ENCODE measurements around the gene MOB1B.
A peak's percentile ranks its signal among the peaks of the same experiment; 100 is the strongest.

MOB1B gene

GRCh38 chr4:70945452-70946055 lies 43.4 kb downstream of the MOB1B start:
- Histone ChIP-seq H3K9ac (ENCODE audit: low read depth, low read length) (no peak overlapping the region), H3K4me1 (ENCODE audit: insufficient read depth, low read length) (peaks cover 7% of the 10 kb centered on the region), H3K36me3 (ENCODE audit: insufficient read depth, low read length) (no peaks in the 10 kb centered on the region), H3K4me2 (ENCODE audit: insufficient read depth, low read length) (no peak overlapping the region), H2AFZ (ENCODE audit: low read depth, low read length) (no peak overlapping the region), H4K20me1 (ENCODE audit: insufficient read depth, low read length) (peaks cover 15% of the 10 kb centered on the region; the same call in 1 of the 2 replicates), H3K27ac (ENCODE audit: low read length) (no peak overlapping the region), H3K9me3 (ENCODE audit: insufficient read depth, low read length, severe bottlenecking) (no peaks in the 10 kb centered on the region), H3K79me2 (ENCODE audit: insufficient read depth, low read length) (peaks cover 99% of the 10 kb centered on the region), H3K4me3 (ENCODE audit: low read depth in 1 of 2, low read length in 2 of 2) (no peak overlapping the region), H3K27me3 (ENCODE audit: insufficient read depth, low read length, poor library complexity) (no peaks in the 10 kb centered on the region)
- DNase-seq (no peak), ATAC-seq (ENCODE audit: insufficient read depth, low read depth) (no peak)
- TF ChIP-seq CTCF (IDR thresholded peaks at IDR 0.05; ENCODE audit: borderline replicate concordance, extremely low read depth, low read length, poor library complexity, severe bottlenecking) (no peak), EZH2 (IDR thresholded peaks at IDR 0.05; ENCODE audit: borderline replicate concordance, low read depth, low read length, severe bottlenecking) (no peak)

GRCh38 chr4:70946939-70947338 lies 44.8 kb downstream of the MOB1B start:
- Histone ChIP-seq H2AFZ (ENCODE audit: low read depth, low read length) (no peak overlapping the region), H4K20me1 (ENCODE audit: insufficient read depth, low read length) (peaks cover 20% of the 10 kb centered on the region; the same call in 1 of the 2 replicates), H3K9ac (ENCODE audit: low read depth, low read length) (no peak overlapping the region), H3K36me3 (ENCODE audit: insufficient read depth, low read length) (no peaks in the 10 kb centered on the region), H3K4me3 (ENCODE audit: low read depth in 1 of 2, low read length in 2 of 2) (no peak overlapping the region), H3K4me2 (ENCODE audit: insufficient read depth, low read length) (no peak overlapping the region), H3K27ac (ENCODE audit: low read length) (peak overlapping the region; percentile 48; the same call in 1 of the 2 replicates), H3K4me1 (ENCODE audit: insufficient read depth, low read length) (peaks cover 7% of the 10 kb centered on the region), H3K79me2 (ENCODE audit: insufficient read depth, low read length) (peaks cover 100% of the 10 kb centered on the region), H3K9me3 (ENCODE audit: insufficient read depth, low read length, severe bottlenecking) (no peaks in the 10 kb centered on the region), H3K27me3 (ENCODE audit: insufficient read depth, low read length, poor library complexity) (no peaks in the 10 kb centered on the region)
- DNase-seq (no peak), ATAC-seq (ENCODE audit: insufficient read depth, low read depth) (no peak)
- TF ChIP-seq EZH2 (IDR thresholded peaks at IDR 0.05; ENCODE audit: borderline replicate concordance, low read depth, low read length, severe bottlenecking) (no peak), CTCF (IDR thresholded peaks at IDR 0.05; ENCODE audit: borderline replicate concordance, extremely low read depth, low read length, poor library complexity, severe bottlenecking) (no peak)

DNA sequence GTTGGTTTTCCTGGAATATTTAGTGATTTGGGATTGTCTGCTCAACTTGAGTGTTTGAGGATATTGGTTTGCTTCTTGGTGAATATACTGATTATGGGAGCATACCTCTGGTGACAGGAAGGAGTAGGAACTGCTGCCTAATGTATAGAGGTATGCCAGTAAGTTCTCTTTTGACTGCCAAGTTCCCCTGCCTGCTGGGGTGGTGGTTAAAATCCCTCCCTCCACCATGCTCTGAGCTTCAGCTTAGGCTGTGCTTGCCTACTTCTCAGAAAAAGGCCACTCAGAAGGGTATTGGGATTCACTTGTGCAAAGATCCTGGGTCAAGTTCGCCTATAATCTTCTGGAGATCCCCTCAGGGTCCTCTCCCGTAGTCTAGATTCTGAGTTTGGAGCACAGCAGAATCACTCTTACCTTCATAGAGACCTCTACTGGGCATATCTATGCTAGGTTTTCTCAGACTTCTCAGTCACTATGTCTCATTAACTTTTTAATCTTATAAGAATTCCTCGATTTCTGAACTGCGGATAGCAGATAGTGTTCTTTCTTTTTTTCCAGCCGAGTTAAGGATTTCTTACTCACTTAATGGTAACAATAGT lies 46.6 kb downstream of the MOB1B start:
- Histone ChIP-seq H3K79me2 (ENCODE audit: insufficient read depth, low read length) (peaks cover 100% of the 10 kb centered on the region), H3K4me2 (ENCODE audit: insufficient read depth, low read length) (no peak overlapping the region), H3K36me3 (ENCODE audit: insufficient read depth, low read length) (no peaks in the 10 kb centered on the region), H3K9ac (ENCODE audit: low read depth, low read length) (no peak overlapping the region), H2AFZ (ENCODE audit: low read depth, low read length) (no peak overlapping the region), H3K4me1 (ENCODE audit: insufficient read depth, low read length) (peaks cover 13% of the 10 kb centered on the region), H4K20me1 (ENCODE audit: insufficient read depth, low read length) (peaks cover 20% of the 10 kb centered on the region; the same call in 1 of the 2 replicates), H3K9me3 (ENCODE audit: insufficient read depth, low read length, severe bottlenecking) (no peaks in the 10 kb centered on the region), H3K27ac (ENCODE audit: low read length) (peak overlapping the region; percentile 47; the same call in 1 of the 2 replicates), H3K27me3 (ENCODE audit: insufficient read depth, low read length, poor library complexity) (no peaks in the 10 kb centered on the region), H3K4me3 (ENCODE audit: low read depth in 1 of 2, low read length in 2 of 2) (no peak overlapping the region)
- TF ChIP-seq CTCF (IDR thresholded peaks at IDR 0.05; ENCODE audit: borderline replicate concordance, extremely low read depth, low read length, poor library complexity, severe bottlenecking) (peak; percentile 14), EZH2 (IDR thresholded peaks at IDR 0.05; ENCODE audit: borderline replicate concordance, low read depth, low read length, severe bottlenecking) (no peak)
- peak; percentile 69 for ATAC-seq (ENCODE audit: insufficient read depth, low read depth)
- DNase-seq = no peak
